ENCODE measurements around the gene ZBTB7C. TPM values are rescaled to one million over a fixed set of nuclear protein-coding genes. Genes with fewer than 3 reads are reported as not detected.

The ZBTB7C gene
- total RNA-seq, 6 experiments from 2014 or later = not detected

DNA sequence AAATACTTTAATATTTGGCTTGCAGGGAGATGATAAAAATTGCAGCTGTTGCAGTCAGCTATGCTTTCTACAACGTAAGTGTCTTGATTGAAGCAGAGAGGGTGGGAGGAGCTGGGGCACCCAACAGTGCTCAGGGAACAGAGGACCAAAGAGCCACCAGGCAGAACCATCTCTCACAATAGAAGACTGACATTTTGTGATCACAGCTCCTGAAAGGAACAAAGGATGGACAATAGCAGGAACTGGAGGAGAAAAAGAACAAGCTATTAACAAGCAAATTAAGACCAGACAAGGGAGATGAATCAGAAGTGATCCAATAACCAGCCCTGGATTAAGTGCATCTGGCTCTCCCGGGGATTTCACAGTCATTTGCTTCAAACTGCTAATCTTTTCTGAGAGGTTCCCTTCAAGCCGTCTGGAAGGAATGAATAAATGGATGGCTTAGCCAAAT lies 413.1 kb downstream of the ZBTB7C start:
- no peak for DNase-seq
- no peaks in the 10 kb centered on the region for H3K4me1 Mint-ChIP-seq (ENCODE audit: low read depth)
- H3K9me3 Mint-ChIP-seq = peaks cover 11% of the 10 kb centered on the region
- H3K4me3 Mint-ChIP-seq = no peak overlapping the region
- H3K27me3 Mint-ChIP-seq (ENCODE audit: insufficient read depth) = peaks cover 29% of the 10 kb centered on the region
- no peaks in the 10 kb centered on the region for H3K36me3 Mint-ChIP-seq (ENCODE audit: low read depth)
- TF ChIP-seq, protein P1, sequence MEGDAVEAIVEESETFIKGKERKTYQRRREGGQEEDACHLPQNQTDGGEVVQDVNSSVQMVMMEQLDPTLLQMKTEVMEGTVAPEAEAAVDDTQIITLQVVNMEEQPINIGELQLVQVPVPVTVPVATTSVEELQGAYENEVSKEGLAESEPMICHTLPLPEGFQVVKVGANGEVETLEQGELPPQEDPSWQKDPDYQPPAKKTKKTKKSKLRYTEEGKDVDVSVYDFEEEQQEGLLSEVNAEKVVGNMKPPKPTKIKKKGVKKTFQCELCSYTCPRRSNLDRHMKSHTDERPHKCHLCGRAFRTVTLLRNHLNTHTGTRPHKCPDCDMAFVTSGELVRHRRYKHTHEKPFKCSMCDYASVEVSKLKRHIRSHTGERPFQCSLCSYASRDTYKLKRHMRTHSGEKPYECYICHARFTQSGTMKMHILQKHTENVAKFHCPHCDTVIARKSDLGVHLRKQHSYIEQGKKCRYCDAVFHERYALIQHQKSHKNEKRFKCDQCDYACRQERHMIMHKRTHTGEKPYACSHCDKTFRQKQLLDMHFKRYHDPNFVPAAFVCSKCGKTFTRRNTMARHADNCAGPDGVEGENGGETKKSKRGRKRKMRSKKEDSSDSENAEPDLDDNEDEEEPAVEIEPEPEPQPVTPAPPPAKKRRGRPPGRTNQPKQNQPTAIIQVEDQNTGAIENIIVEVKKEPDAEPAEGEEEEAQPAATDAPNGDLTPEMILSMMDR (IDR thresholded peaks at IDR 0.05) = no peak
- no peak overlapping the region for H3K27ac Mint-ChIP-seq

DNA sequence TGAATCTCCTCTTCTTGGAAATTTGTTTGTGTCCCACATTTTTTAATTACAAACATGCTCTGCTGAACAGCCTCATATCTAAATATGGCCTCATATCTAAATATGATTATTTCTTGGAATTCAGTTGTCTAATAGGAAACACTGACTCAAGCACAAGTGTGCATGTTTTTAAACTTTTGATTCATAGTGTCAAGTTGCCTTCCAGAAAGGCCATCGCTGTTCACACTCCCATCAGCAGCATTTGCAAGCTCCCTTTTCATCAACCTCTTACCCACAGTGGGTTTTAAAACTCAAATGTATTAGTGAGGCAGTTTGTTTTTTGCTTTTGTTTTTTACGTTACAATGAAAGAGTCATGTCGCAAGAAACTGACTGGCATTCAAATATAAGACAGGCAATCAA lies 413.5 kb downstream of the ZBTB7C start:
- no peaks in the 10 kb centered on the region for H3K36me3 Mint-ChIP-seq (ENCODE audit: low read depth)
- H3K9me3 Mint-ChIP-seq = peaks cover 11% of the 10 kb centered on the region
- H3K27ac Mint-ChIP-seq = no peak overlapping the region
- TF ChIP-seq, protein P1 (IDR thresholded peaks at IDR 0.05) = no peak
- H3K4me3 Mint-ChIP-seq = no peak overlapping the region
- H3K4me1 Mint-ChIP-seq (ENCODE audit: low read depth) = no peaks in the 10 kb centered on the region
- peaks cover 30% of the 10 kb centered on the region for H3K27me3 Mint-ChIP-seq (ENCODE audit: insufficient read depth)
- DNase-seq = no peak

DNA sequence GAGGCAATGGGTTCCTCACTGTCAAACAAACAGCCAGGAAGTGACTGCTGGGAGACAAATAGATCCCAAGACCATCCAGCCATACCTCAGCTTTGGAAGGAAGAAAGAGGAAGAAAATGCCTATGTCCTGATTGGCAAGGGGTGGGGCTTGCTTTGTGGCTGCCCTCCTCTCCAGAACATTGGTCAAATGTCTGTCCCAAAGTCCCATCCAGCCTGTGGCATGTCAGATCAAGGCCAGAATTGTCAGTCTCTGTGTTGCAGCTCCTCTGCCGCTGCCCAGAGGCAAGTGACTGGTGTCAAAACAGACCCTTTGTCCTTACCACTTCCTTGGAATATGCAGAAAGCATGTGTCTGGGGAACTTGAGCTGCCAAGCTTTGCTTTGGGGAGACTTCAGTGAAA lies 415.8 kb downstream of the ZBTB7C start:
- Mint-ChIP-seq H3K4me1 (ENCODE audit: low read depth) (no peaks in the 10 kb centered on the region), H3K27me3 (ENCODE audit: insufficient read depth) (peaks cover 28% of the 10 kb centered on the region), H3K9me3 (peaks cover 11% of the 10 kb centered on the region), H3K4me3 (no peak overlapping the region), H3K36me3 (ENCODE audit: low read depth) (no peaks in the 10 kb centered on the region), H3K27ac (no peak overlapping the region)
- no peak for DNase-seq
- TF ChIP-seq, protein P1 (IDR thresholded peaks at IDR 0.05) = no peak

DNA sequence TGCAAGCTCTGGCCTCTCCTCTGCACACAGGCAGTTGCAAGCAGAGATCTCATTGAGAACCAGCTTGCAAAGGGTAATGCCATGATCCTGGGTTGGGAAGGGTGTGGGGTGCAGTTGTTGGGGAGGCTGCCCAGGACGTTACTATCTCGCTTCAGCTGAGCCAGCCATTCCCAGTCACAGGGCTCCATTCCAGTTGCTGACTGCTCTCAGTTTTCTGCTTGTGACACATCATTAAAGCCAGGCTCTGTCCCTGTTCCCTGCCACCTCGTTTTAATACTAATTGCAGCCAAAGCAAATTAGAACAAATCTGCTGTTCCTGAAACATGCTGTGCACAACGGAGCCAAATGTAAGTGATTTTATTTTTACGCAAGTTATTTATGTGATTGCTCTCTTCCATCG lies 416.2 kb downstream of the ZBTB7C start:
- Mint-ChIP-seq H3K27me3 (ENCODE audit: insufficient read depth) (peaks cover 28% of the 10 kb centered on the region), H3K9me3 (peaks cover 11% of the 10 kb centered on the region), H3K4me3 (no peak overlapping the region)

DNA sequence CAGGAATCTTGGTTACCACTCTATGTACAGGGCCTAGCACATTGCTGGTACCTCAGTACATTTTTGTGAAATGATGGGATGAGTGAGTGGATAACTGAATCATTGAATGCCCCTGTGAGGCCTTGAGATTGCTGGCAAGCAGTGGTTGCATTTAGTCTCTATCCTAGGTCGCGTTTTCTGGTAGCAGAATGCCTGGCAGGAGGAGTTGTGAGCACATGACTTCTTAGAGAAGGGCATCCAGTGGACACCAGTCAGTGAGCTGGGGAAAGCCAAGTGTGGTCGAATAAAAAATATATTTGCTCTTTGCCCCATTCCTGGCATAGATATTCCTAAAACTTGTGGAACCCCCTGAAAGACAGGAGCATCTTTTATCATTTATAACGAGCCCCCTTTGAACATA lies 416.9 kb downstream of the ZBTB7C start:
- TF ChIP-seq, protein P1 (IDR thresholded peaks at IDR 0.05) = no peak
- peaks cover 6% of the 10 kb centered on the region for H3K9me3 Mint-ChIP-seq
- DNase-seq = no peak
- no peak overlapping the region for H3K4me3 Mint-ChIP-seq
- peaks cover 28% of the 10 kb centered on the region for H3K27me3 Mint-ChIP-seq (ENCODE audit: insufficient read depth)
- peaks cover 5% of the 10 kb centered on the region for H3K4me1 Mint-ChIP-seq (ENCODE audit: low read depth)
- no peaks in the 10 kb centered on the region for H3K36me3 Mint-ChIP-seq (ENCODE audit: low read depth)
- H3K27ac Mint-ChIP-seq = no peak overlapping the region

More for the DNA sequence above, 416.2 kb downstream of the ZBTB7C start:
- Mint-ChIP-seq H3K27ac (no peak overlapping the region), H3K36me3 (ENCODE audit: low read depth) (no peaks in the 10 kb centered on the region), H3K4me1 (ENCODE audit: low read depth) (no peaks in the 10 kb centered on the region; the same call in 1 of the 2 replicates)
- DNase-seq = no peak
- TF ChIP-seq, protein P1 (IDR thresholded peaks at IDR 0.05) = no peak

DNA sequence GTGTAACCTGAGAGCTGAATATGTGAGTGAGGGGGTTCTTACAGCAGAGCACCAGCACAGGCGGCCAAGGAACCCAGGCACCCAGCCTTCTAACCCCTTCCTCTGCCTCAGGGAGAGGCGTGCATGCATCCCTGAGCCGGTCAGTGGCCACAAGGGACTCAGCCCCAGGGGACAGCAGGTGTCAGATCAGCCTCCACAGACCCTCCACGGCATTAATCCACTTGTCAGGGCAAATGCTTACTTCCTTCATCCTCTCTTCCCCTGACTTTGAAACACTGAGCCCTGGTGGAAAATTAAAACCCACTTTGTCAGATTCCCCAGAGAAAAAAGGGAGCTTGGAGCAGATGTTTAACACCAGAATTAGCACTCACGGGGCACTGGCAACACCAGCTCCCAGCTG lies 418.2 kb downstream of the ZBTB7C start:
- Mint-ChIP-seq H3K4me1 (ENCODE audit: low read depth) (peaks cover 12% of the 10 kb centered on the region), H3K36me3 (ENCODE audit: low read depth) (no peaks in the 10 kb centered on the region), H3K27ac (no peak overlapping the region), H3K4me3 (no peak overlapping the region), H3K27me3 (ENCODE audit: insufficient read depth) (peaks cover 28% of the 10 kb centered on the region), H3K9me3 (no peaks in the 10 kb centered on the region)
- no peak for DNase-seq
- TF ChIP-seq, protein P1 (IDR thresholded peaks at IDR 0.05) = no peak

Measured in HFFc6 (cell line).